Fibroblast of lung (primary cell): ENCODE measurements around the gene NOL12.

Source experiments
- EZH2 ChIP-seq: IDR thresholded peaks from 2 replicates; pipeline ENCODE4 v1.5.1; 2012; ENCODE audit warnings: low read length, control low read depth, mild to moderate bottlenecking; ENCODE audit errors: missing control alignments
- TF ChIP-seq, protein P1 (sequence below), 2 donors: IDR thresholded peaks in 1 of 2; conservative IDR thresholded peaks in 1 of 2; 1 replicate in 1 of 2; 2 replicates in 1 of 2; pipeline ENCODE4 v1.5.1; 2011 to 2012; ENCODE audit warnings: low read length in 2 of 2, control low read depth in 1 of 2, inconsistent platforms in 1 of 2, low read depth in 1 of 2, mild to moderate bottlenecking in 1 of 2

- TF ChIP-seq, protein P1, sequence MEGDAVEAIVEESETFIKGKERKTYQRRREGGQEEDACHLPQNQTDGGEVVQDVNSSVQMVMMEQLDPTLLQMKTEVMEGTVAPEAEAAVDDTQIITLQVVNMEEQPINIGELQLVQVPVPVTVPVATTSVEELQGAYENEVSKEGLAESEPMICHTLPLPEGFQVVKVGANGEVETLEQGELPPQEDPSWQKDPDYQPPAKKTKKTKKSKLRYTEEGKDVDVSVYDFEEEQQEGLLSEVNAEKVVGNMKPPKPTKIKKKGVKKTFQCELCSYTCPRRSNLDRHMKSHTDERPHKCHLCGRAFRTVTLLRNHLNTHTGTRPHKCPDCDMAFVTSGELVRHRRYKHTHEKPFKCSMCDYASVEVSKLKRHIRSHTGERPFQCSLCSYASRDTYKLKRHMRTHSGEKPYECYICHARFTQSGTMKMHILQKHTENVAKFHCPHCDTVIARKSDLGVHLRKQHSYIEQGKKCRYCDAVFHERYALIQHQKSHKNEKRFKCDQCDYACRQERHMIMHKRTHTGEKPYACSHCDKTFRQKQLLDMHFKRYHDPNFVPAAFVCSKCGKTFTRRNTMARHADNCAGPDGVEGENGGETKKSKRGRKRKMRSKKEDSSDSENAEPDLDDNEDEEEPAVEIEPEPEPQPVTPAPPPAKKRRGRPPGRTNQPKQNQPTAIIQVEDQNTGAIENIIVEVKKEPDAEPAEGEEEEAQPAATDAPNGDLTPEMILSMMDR (conservative IDR thresholded peaks at IDR 0.05 in 1 of 2, IDR thresholded peaks at IDR 0.05 in 1 of 2; ENCODE audit: low read depth in 1 of 2, low read length in 2 of 2), result no peak
- TF ChIP-seq EZH2, result no peak
These were observed 46.9 kb upstream of the NOL12 start, which contains the start of gene SH3BP1 for GRCh38 chr22:37639070-37639760.
